GM19099 (cell line): ENCODE measurements around the gene RCBTB1.

Source experiments
- POLR2A ChIP-seq: IDR thresholded peaks from 3 replicates; pipeline ENCODE4 v1.6.1; 2011; ENCODE audit warnings: low read depth; ENCODE audit not compliant: insufficient read length; ENCODE audit errors: extremely low read depth

Gene RCBTB1

DNA sequence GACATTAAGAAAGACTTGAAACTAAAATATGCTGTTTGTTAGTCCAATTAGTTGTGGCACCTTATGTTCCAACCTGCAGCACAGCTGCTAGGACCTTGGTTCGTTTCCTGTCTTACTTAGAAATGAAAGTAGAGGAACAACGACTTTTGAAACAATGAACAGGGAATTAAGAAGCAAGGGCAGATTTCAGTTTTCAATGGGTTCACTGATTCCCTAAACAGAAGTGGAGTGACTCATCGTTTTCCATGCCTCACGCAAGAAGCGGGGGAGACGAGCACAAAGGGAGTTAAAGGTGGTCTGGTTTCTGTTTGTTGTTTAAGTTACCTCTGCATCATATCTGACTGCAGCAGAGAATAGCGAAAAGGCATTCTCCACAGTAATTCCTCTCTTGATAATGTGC, 44.8 kb downstream of the RCBTB1 start:
- TF ChIP-seq POLR2A: no peak

DNA sequence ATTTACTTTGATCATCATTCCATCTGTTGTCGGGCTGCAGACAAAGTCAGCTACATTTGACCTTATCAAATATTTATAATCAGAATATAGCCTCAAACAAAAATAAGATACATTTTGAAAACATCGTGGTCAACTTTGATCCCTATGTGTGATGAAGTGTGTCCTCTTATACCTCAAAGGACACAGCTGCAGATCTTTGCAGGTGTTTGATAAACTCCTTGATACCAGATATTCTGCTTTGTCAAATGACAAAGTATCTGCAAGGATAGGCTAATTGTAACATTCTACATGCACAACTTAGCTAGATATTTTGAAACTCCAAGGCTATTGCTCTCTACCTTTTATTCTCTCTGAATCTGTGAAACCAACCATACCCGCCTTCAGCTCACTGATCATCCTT, 45.6 kb downstream of the RCBTB1 start:
- TF ChIP-seq POLR2A: no peak

DNA sequence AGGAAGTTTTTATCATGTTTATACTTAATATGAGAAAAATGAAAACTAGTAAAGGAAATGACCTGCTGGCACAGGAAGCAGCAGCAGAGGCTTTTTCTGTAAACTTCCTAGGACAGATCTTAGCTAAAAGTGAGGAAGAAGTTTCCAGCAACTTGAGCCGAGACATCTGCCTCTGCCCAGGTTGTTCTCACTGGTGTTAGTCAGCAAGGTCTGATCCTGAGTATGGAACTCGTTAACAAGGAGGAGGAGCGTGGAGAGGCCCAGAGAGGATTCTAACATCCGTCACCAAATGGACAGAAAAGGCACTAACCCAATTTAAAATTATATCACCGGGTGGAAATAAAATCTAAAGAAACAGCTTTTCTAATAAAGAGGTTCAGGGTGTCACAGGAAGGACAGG, 46.0 kb downstream of the RCBTB1 start:
- TF ChIP-seq POLR2A: no peak

DNA sequence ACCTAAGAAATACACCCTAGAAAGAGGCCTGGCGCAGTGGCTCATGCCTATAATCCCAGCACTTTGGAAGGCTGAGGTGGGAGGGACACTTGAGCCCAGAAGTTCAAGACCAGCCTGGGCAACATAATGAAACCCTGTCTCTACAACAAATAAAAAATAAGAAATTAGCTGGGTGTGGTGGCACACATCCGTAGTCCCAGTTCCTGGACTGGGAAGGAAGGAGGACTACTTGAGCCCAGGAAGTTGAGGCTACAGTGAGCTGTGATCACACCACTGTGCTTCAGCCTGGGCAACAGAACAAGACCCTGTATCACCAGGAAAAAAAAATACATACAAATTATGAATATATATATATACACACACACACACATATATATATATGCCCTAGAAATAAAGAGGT, 47.0 kb downstream of the RCBTB1 start:
- TF ChIP-seq POLR2A: no peak

DNA sequence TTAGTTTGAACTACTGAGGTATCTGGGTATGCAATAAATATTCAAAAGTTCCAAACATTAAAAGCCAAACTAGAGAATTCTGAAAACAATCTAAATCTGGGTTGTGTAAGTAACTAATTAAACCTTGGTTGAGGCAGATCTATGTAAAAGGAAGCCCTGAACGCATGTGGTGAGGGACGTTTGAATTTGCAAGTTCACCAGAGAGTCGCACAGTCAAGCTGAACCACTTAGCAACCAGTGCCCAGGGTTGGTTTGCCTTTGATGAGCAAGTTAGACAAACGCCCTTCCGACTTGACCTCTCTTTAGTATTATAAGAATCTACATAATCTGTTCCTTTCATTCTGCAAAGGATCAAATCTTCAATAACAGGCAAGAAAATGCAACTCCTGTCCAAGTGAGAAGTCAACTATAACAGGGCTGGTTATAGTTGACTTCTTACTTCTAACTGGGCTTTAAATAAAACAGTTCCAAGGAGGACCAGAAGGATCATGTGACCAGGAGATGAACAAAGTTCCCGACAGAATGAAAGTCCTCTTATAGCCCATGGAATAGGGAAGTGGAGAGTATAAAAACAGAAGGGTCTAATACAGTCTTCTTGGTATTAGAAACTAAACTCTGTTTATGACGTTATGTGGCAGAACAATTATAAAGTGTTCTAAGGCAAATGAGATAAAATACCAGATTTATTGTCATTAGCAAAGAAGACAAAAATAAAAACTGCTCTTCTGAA, 49.0 kb downstream of the RCBTB1 start:
- no peak for TF ChIP-seq POLR2A

DNA sequence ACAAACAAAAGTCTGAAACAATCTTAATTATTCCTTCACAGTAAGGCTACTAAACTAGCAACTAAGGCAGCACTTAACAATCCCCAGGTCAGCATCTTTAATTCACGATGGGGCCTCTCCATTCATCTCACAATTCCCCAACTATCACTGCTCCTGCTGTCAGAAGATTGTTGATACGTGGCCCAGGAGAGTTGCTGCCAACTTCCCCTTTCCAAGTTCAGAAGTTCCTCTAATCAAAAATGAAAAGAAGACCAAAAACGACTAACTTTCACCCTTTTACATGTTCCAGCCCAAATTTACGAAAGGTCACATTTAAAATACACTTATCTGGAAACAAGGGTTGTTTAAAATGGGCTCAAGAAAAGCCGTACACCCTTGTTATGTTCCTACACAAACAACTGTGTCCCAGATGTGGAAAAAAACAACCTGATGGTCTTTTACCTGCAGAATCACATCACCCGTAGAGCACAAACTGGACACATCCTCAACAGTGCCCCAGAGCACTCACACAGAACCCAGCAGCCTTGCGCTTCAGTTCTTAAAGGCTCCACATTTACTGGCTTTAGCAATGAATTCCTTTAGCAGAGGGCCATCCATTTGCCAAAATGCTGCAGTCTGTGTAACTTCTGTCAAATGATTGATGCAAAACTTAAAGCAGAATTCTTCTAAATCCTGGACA, 51.6 kb downstream of the RCBTB1 start:
- no peak for TF ChIP-seq POLR2A

DNA sequence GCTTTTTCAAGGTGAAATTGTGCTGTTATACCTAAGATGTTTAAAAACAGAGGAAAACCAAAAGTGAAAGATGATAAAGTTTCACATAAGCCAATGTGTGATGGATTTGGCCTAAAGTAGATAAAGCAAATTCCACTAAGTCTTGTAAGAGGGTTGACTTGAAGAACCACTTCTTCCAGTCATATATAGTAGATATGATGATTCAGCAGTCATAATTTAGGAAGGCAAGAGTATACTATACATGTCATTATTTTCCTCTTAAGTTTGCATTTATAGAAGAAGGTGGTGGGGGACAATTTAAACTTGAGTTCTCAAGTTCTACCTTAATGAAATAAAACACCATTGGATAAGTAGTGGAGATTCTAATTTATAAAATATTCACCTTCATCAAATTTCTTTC, 52.3 kb downstream of the RCBTB1 start:
- no peak for TF ChIP-seq POLR2A

DNA sequence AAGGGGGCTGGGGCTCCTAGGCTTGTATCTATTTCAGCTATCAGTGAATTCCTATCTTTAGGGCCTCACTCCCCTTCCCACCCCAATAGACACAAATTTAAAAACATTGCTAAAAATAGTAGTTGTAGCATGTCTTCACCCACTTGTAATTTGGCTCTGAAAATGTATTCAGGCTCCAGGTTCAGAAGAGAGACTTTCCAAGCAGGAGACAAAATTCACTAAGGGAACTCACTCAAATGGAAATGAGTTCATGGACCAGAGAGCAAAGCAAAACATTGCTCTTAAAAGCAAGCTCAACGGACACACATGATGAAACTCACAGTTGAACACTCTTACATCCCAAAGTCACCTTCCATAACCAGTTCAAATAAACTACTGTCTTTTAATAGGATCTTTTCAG, 52.8 kb downstream of the RCBTB1 start:
- TF ChIP-seq POLR2A: no peak

DNA sequence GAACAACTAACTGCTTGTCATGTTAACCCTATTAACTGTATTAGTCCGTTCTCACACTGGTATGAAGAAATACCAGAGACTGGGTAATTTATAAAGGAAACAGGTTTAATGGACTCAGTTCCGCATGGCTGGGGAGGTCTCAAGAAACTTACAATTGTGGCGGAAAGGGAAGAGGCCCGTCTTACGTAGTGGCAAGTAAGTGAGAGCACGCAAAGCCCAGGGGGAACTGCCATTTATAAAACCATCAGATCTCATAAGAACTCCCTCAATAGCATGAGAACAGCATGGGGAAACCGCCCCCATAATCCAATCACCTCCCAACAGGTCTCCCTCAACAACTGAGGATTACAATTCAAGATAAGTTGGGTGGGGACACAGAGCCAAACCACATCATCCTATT, 54.9 kb downstream of the RCBTB1 start:
- TF ChIP-seq POLR2A: no peak

DNA sequence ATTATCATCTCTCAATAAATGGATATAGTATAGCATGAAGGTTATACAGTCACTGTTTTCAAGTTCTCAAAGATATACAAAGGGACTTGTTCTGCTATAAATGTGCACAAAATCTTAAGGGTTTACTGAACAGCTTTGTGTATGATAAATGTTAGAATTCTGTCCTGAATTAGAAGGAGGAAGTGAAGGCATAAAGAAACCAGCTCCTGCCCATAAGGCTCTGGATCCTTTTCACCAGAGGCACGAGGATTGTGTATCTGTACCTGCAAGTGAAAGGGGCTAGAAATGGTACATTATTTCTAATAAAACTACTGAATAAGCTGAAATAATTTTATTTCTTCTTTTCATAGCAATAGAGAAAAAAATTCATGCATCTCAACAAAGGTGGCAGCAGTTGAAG, 57.2 kb downstream of the RCBTB1 start:
- no peak for TF ChIP-seq POLR2A

DNA sequence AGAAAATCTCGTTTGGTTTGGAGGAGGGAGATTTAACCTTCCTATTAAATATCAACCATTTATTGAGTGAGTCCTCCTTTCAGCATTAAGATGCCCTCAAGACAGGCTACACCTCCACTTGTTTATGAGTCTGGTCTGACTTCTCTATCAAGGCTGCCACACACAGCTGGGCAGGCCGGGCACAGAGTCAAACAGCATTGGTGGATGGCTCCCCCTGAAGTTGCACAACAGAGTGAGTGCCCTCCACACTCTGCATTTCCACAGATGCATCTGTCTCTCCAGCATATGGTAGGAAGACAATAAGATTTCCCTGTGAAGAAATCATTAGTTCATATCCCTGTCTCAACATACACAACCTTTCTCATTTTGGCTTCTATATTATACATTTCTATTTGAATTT, 58.2 kb downstream of the RCBTB1 start:
- no peak for TF ChIP-seq POLR2A

DNA sequence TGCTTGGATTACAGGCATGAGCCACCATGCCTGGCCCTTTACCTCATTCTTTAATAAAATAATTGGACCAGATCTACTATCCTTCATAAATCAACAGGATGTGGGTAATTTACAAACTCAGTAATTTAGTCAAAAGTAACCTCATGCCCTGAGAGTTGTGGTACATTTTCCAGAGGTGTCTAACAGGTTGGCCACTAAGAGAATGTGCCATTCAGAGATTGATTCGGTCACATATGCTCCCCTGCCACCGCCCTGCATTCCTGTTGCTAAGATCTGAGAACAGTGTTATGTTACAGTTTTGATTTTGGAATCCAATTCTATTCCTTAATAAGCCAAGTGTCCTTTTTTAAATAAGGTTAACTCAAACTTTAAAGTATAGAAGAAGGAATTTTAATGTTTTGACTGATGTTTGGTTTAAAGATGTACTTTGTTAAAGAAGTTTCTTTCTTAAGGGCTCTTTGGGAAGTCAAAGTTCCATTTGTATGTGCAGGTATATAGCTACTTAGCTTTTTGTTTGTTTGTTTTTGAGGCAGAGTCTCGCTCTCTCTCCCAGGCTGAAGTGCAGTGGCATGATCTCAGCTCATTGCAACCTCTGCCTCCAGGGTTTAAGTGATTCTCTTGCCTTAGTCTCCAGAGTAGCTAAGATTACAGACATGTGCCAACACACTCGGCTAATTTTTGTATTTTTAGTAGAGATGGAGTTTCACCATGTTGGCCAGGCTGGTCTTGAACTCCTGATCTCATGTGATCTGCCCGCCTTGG, 60.4 kb downstream of the RCBTB1 start:
- no peak for TF ChIP-seq POLR2A

DNA sequence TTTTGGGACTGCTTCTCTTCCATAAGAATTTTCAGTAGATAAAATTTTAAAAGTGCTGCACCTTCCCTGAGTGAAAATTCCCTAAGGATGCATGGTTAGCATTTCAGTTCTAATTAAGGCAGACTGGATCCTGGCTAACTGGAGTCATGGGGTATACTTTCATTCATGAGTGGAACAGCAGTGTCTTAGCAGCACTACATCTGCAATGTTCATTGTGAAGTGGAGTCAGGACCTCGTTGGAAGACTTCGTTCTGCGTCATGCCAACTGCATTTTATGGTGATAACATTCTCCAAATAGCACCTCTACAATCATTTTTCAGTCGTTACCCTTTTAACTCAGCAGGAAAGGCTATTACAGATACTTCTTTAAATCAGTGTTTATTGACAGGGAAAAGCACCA, 64.1 kb downstream of the RCBTB1 start:
- no peak for TF ChIP-seq POLR2A

DNA sequence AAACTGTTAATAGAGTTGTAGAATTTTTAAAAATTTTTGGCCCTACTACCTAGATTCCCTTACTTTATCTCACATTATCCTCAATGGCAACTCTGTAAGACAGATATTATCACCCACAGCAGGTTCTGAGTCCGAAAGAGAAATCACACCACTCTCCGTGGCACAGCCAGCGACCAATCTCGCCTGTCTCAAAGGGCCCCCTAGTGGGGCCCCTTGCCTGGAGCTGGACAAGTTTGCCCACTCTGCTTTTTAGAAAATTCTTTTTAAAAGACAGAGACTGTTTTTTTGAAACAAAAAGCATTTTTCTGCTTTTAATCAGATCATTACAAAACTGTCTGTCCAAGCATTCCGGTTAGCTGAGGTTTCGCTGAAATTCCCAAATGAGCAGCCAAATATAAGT, 67.9 kb downstream of the RCBTB1 start:
- TF ChIP-seq POLR2A: no peak

DNA sequence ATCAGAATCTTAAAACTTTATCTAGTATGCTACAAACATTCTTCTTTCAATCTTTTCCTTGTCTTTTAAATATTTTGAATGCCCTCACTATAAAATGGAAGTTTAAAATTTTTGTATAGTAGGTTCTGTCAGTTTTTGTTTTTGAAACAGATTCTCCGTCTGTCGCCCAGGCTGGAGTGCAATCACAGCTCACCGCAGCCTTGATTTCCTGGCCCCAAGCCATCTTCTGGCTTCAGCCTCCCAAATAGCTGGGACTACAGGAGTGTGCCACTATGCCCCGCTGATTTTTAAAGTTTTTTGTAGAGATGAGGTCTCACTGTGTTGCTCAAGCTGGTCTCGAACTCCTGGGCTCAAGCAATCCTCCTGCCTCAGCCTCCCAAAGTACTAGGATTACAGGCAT, 68.9 kb downstream of the RCBTB1 start:
- TF ChIP-seq POLR2A: no peak

DNA sequence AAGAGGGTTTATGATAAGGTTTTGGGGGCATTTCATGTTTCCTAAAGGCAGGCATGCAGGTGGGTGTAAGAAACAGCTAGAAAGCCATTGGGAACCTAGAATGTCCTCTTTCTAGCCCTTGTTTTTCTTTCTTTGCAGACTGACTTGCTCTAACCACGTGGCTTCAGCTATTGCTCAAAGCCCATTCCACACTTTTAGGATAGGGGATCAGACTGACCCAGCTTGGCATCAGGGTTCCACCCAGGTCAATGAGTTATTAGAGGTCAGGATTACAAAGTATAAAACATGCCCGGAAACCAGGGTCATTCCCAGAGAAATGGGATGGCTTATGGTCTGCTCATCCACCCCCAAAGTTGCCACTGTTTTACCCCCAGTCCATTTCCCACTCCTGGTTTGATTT, 72.8 kb downstream of the RCBTB1 start:
- TF ChIP-seq POLR2A: no peak

DNA sequence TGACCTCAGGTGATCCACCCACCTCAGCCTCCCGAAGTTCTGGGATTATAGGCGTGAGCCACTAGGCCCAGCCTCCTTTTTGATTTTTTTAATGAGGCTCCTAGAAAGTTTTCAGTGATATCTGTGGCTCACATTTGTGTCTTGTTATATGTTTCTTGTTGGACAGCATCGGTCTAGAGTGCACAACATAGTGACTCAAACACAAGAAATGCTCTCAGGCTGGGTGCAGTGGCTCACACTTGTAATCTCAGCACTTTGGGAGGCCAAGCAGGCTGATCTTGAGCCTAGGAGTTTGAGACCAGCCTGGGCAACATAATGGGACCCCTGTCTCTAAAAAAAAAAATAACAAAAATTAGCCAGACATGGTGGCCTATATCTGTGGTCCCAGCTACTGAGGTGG, 81.4 kb downstream of the RCBTB1 start:
- TF ChIP-seq POLR2A: no peak

DNA sequence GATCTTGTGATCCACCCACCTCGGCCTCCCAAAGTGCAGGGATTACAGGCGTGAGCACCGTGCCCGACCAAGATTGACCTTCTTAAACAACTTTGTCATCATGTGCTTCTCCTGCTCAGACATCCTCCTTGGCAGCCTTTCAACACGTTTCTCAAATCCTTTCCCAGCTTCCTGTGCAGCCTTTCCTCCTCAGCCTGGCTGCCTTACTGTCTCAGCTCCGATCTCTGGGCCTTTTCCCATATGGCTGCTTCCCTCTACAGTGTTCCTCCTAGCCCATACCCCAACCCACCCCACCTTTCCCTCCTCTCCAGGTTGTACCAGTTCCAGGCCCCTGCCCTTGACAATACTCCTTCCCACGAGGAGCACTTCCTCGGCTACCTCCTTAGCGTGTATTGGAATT, 82.4 kb downstream of the RCBTB1 start:
- no peak for TF ChIP-seq POLR2A
